NOMO-1 (cell line): ENCODE data around the gene METRNL.
"Not testable (repeated sequence)": the region's sequence is repeated elsewhere in the genome, so short reads cannot be mapped to it uniquely, and the experiment has no call there.

Experiments
- DNase-seq, 2 experiments: peaks; one replicate each; lab custom pipeline; 2025; ENCODE audit not compliant: unreplicated experiment in 2 of 2; lab: John Stamatoyannopoulos, UW

METRNL gene

DNA sequence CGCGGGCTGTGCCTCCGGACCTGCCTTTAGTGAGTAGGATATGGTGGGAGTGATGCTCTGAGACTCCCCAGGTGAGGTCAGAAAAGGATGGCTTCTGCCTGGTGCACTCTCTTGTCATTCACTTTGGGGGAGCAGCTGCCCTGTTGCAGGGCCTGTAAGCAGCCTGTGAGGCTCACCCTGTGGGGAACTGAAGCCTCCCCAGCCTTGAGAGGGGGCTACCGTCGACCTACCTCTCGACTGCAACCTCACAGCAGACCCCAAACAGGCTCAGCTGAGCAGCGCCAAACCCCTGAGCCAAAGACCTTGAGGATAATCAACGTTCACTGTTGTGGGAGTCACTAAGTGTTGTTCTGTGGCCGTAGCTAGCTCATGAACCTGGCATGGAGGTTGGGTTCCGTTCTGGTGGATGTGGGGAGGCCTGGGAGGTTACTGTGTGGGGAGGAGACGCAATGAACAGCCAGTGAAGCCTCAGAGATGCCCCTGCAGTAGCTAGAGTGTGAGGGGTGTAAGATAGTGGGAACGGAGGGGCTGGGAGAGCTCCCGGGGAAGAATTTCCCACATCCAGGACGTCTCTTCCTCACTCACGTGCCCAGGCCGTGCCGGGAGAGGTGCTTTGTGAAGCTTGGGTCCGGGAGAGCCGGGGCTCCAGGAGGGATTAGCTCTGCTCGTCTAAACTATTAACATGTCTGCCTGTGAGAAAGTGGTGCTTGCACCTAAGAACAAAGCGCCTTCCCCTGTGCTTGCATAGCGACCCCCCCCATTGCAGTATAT, 38.8 kb downstream of the METRNL start:
- no peak for DNase-seq

- DNase-seq: peak; percentile 84 to 94
These were observed 40.8 kb downstream of the METRNL start for GRCh38 chr17:83119987-83120864.

DNA sequence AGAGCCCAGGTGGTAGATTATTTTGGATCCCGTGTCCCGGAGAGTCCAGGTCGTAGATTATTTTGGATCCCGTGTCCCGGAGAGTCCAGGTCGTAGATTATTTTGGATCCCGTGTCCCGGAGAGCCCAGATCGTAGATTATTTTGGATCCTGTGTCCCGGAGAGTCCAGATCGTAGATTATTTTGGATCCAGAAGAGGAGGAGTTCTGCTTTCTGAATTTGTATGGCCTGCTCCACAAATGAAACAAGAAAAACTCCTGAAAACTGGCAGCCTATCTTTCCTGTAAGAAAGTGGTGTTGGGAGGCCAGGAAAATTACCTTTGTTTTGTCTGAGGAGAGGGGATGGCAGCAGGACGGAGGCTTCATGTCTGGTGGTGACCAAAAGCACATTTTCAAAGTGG, 42.1 kb downstream of the METRNL start:
- DNase-seq: not testable (repeated sequence)

- DNase-seq: no peak
These were observed 42.8 kb downstream of the METRNL start for GRCh38 chr17:83121921-83122820.

GRCh38 chr17:83122834-83123233, 43.4 kb downstream of the METRNL start:
- no peak for DNase-seq

GRCh38 chr17:83123896-83124801, 44.7 kb downstream of the METRNL start:
- no peak for DNase-seq

DNA sequence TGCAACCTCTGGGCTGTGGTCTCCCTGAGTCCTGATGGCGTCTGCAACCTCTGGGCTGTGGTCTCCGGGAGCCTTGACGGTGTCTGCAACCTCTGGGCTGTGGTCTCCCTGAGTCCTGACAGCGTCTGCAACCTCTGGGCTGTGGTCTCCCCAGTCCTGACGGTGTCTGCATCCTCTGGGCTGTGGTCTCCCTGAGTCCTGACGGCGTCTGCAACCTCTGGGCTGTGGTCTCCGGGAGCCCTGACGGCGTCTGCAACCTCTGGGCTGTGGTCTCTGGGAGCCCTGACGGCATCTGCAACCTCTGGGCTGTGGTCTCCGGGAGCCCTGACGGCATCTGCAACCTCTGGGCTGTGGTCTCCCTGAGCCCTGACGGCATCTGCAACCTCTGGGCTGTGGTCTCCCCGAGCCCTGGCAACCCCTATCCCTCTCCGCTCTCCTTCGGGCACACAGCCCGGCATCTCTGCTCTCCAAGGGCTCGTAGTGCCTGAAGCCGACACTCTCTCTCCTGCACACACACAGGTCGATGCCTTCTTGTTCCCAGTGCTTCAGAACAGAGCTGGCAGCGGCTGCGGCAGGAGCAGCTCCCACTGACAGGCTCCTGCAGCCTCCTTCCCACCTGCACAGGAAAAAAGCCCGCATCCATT, 45.6 kb downstream of the METRNL start:
- DNase-seq: peak; percentile 42 to 63

DNA sequence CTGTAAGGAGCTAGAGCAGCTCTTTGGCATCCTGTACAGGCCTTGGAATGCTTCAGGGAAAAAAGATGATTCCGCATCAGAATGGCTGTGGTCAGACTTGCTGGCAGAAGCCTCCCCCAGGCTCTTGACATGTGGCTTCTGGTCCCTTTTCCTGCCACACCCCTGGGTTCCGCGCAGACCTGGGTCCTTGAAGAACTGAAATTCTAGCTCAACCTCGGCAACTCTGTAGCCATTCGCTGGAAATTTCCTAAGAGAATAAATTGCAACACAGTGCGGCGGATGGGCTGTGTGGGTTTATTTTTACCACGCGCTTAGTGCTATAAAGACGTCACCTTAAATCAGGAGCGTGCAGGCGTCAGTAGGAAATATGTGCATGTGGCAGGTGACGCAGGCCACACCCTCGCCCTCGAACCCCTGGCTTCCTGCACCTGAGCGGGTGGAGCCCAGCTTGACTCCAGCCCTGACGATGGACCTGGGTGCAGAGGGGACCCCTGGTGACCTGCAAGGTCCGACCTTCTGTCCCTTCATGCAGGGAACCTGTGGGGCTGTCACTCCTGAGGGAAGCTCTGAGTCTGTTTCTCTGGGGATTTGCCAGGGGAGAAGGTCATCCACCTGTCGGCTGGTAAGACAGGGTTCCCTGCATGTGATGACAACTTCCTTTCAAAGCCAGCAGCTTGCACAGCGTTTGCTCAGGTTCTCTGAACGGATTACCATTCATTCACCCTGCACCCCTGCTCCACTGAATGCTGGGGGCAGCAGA, 46.3 kb downstream of the METRNL start:
- peak; percentile 94 to 95 for DNase-seq

- DNase-seq: no peak
These were observed 46.9 kb downstream of the METRNL start for GRCh38 chr17:83126275-83126811.

DNA sequence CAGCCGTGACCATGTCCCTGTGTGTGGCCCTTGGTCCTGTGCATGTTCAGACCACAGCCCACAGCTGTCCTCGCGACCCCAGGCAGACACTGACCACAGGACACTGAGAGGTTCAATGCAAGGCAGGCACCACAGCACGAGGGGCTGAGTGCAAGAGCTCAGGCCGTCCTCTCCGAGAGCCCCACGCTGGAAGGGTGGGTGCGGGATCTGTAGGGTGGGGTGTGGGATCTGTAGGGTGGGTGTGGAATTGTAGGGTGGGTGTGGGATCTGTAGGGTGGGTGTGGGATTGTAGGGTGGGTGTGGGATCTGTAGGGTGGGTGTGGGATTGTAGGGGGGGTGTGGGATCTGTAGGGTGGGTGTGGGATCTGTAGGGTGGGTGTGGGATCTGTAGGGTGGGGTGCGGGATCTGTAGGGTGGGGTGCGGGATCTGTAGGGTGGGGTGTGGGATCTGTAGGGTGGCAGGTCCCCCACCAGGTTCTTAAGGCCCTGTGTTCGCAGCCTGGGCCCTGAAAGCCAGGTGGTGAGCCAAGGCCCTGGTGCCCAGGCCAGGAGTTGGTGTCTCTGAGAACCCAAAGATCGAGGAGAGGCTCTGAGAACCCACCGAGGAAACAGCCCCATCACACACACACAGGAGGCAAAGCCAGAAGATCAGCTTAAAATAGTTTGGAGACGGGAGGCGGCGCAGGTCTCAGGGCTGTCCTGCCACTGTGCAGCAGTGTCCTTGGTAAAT, 48.2 kb downstream of the METRNL start:
- no peak for DNase-seq

- DNase-seq: no peak
These were observed 49.2 kb downstream of the METRNL start for GRCh38 chr17:83128306-83129240.

GRCh38 chr17:83129676-83130075, 50.3 kb downstream of the METRNL start:
- DNase-seq: no peak

- DNase-seq: no peak
These were observed 52.1 kb downstream of the METRNL start for GRCh38 chr17:83131401-83132011.

DNA sequence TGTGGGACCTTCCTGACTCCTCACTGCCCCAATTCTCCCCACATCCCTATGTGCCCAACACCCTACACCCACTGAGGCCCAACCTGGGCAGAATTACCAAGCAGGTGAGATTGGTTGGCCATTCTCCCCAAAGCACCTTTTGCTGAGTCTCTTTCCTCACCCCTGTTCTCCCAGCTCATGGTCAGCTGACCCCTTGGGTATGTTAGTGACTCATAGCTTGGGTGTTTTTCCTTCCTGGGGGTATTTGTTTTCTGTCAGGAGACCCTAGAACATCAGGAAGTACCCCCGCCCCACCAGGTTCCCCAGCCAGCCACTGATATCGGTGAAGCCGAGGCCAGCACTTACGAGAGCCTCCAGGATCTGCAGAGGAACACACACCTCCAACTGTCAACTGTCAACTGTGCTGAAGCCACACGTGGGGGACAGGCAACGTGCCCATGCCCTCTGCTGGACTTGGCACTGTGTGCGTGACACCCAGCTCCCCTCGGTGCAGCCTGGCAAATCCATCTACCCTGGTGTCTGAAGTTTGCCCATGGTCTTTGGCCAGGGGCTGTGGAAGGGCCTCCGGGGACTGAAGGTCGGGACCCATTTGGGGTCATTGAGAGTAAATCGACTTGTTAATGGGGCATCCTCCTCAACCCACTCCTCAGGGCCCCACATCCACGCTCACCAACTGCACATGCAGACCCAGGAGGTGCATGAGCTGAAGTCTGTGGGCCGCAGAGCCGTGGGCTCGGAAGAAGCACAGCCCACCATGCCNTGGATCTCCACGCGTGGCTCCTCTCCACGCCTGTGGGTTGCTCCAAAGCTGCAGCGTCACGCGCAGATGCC, 53.1 kb downstream of the METRNL start:
- DNase-seq: no peak
